Epithelial cell of proximal tubule (primary cell): ENCODE results near the gene DDX56. TPM values are rescaled to one million over a fixed set of nuclear protein-coding genes. Genes with fewer than 3 reads are reported as not detected.

Experiments
- DNase-seq: peaks from one replicate; pipeline ENCODE4 v3.0.0-alpha.2; 2011; ENCODE audit warnings: low read depth
- H3K4me3 ChIP-seq: 2 replicates; pipeline ENCODE4 v1.5.1; 2011; ENCODE audit warnings: low read depth, mild to moderate bottlenecking, low read length
- CTCF ChIP-seq: conservative IDR thresholded peaks from 2 replicates; pipeline ENCODE4 v1.5.1; 2012; ENCODE audit warnings: low read depth, mild to moderate bottlenecking, low read length
- total RNA-seq: library from RNA; depleted of rRNA; stranded (reverse); fragments of >200 nt; gene quantifications from 2 replicates; pipeline ENCODE4 v1.2.3, GENCODE V29; 2015

The DDX56 gene
- total RNA-seq, 1 donor from 2014 or later = 53.2 TPM

GRCh38 chr7:44539669-44540506 is 33.8 kb downstream of the DDX56 start:
- DNase-seq = no peak
- no peak for TF ChIP-seq CTCF

GRCh38 chr7:44538798-44539668 is 34.7 kb downstream of the DDX56 start:
- no peak for DNase-seq
- TF ChIP-seq CTCF = no peak
- no peak overlapping the region for H3K4me3 ChIP-seq

More at GRCh38 chr7:44539669-44540506, 33.8 kb downstream of the DDX56 start:
- H3K4me3 ChIP-seq = no peak overlapping the region

- TF ChIP-seq CTCF = no peak
- DNase-seq = no peak
Measured at GRCh38 chr7:44538093-44538797, 35.5 kb downstream of the DDX56 start.

GRCh38 chr7:44537442-44537841 is 36.3 kb downstream of the DDX56 start:
- no peak for TF ChIP-seq CTCF
- H3K4me3 ChIP-seq = no peak overlapping the region
- no peak for DNase-seq

More at GRCh38 chr7:44538093-44538797, 35.5 kb downstream of the DDX56 start:
- no peak overlapping the region for H3K4me3 ChIP-seq

GRCh38 chr7:44536090-44536489 is 37.6 kb downstream of the DDX56 start:
- DNase-seq = no peak
- no peak overlapping the region for H3K4me3 ChIP-seq
- no peak for TF ChIP-seq CTCF

- no peak for TF ChIP-seq CTCF
- H3K4me3 ChIP-seq = no peak overlapping the region
- no peak for DNase-seq
Measured at GRCh38 chr7:44535348-44536064, 38.2 kb downstream of the DDX56 start.
